Measurements from ENCODE around the gene SCAF4.
"Not testable (repeated sequence)": the region's sequence is repeated elsewhere in the genome, so short reads cannot be mapped to it uniquely, and the experiment has no call there.

SCAF4 gene

DNA sequence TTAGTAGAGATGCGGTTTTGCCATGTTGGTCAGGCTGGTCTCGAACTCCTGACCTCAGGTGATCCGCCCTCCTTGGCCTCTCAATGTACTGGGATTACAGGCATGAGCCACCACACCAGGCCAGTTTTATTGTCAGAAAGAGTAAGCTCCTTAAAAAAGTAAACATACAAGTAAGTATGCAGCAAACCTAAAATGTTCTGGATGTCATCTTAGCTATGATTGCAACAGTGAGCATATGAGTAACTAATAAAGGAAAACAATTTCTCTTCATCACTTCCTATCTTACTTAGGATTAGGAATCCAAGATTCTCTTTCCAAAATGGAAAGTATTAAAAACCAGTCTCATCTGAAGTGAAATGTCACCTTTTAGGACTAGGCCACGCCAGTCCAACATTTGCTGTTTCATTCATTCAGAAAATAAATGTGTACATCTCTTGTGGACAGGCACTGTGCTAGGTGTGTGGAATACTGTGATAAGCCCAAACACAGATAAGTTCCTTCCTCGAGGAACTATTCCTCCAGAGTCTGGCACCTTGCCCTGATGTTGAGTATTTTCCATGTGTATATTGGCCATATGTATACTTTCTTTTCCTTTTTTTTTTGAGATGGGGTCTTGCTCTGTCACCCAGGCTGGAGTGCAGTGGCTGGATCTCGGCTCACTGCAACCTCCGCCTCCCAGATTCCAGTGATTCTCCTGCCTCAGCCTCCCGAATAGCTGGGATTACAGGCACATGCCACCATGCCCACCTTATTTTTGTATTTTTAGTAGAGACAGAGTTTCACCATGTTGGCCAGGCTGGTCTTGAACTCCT lies 5.9 kb upstream of the SCAF4 start:
- not testable (repeated sequence) for DNase-seq

DNA sequence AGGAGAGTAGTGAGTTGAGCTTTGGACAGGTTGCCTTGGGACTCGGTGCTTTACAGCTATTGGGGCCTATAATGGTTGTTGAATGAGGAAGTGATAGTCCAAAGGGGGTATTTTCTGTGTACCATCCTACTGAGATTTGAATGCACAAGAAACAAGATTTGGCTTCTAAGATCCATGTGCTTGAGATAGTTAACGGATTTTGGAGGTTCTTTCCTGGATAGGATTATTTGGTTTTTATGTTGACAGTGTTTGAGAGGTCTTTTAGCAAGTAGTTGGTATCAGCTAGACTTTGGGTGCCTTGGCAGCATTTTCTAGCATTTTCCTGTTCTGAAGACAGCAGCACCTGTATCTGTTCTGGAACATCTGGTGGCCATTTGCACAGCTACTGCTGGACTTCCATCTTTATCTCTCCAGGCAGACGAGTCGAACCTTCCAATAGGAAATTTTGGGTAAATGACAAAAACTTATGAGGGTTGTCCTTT lies 3.6 kb upstream of the SCAF4 start:
- no peak for DNase-seq

- no peak for DNase-seq
Measured at GRCh38 chr21:31733551-31734149, 1.7 kb upstream of the SCAF4 start.

DNA sequence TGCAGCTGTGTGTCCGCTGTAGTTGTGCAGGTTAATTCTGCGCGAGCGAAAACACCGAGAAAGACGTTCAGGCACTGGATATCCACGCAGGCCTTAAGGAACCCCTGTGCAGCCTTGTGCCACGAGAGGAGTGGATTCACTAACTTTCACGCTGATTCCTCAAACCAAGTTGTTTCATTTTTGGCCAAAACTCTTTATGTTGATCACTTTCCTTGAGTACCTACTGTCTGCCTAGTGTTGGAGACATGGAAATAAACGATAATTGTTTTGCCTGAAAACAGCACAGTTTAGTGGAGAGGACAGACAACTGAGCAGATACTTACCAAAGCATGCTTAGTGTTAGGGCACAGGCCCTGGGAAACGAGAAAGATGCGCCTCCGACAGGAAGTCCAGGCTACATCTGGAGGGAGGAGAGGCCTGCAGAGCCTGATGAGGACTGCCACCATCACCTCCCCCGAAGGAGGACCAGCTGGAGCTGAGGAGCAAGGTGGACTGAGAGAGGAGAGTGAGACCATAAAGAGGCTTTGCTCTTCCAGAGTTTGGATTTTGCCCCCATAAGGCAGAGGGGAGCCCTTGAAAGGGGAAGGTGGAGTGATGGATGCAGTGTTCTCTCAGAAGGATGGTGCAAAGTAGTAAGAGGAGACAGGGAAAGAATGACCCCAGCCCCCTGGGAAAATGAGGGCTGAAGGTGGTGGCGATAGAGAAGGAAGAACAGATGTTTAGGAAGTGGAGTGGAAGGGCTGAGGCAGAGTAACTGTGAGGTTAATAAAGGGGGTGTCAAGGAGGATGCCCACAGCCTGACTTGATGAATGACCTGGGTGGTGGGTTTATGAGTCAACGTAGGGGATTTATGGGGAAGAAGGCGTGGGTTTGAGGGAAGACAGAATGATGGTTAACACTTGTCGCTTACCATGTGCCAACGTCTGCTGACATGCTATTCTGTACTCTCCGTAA lies 956 bp upstream of the SCAF4 start:
- peak; percentile 12 for DNase-seq

- no peak for DNase-seq
Measured at GRCh38 chr21:31731056-31731856, 662 bp downstream of the SCAF4 start.

GRCh38 chr21:31730712-31731055 lies 1.2 kb downstream of the SCAF4 start:
- DNase-seq, result no peak

GRCh38 chr21:31729622-31730343 lies 2.1 kb downstream of the SCAF4 start:
- no peak for DNase-seq

GRCh38 chr21:31728952-31729351 lies 3.0 kb downstream of the SCAF4 start:
- DNase-seq, result no peak

DNA sequence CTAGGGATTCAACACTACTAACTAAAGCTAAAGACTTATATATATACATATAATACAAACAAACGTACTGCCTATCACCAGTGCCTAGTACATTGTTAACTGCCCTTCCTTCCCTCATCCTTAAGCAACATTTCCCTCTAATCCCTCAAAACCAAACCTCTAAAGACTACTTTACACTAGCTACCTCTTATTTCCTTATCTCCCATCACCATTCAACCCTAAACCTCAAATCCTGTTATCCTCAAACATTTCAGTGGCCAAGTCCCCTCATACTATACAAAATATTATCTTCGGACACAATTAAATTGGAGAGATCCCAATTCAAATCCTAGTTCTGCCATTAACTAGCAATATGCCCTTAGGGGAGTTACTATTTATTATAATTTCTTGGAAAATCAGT lies 3.7 kb downstream of the SCAF4 start:
- DNase-seq, result no peak

DNA sequence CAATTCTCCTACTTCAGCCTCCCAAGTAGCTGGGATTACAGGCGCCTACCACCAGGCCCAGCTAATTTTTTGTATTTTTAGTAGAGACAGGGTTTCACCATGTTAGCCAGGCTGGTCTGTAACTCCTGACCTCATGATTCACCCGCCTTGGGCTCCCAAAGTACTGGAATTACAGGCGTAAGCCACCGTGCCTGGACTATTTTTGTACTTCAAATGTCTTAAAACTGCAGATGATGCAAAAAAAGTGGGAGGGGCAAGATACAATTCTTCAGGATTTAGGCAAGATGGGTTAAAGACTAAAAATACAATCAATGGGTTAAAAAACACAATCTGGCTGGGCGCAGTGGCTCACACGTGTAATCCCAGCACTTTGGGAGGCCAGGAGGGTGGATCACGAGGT lies 4.7 kb downstream of the SCAF4 start:
- no peak for DNase-seq

GRCh38 chr21:31726407-31726806 lies 5.5 kb downstream of the SCAF4 start:
- no peak for DNase-seq

- DNase-seq, result no peak
Measured at GRCh38 chr21:31725202-31725839, 6.6 kb downstream of the SCAF4 start.

- DNase-seq, result no peak
Measured at GRCh38 chr21:31724552-31724951, 7.4 kb downstream of the SCAF4 start.

DNA sequence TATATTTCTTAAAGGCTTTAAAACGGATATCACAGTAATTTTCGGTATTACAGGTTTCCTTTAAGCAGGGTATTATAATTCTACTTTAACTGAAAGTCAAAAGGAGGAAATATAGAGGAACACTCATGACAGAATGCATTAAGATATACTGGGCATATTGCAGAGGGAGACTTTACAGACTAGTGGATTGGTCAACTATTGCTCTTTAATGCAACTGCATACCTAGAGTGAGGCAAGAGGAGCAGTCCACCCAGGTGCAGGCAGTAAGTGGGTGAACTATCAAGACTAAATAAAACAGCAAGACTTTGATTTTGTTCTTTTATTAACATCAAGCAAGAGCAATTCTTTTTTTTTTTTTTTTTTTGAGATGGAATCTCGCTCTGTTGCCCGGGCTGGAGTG lies 10.5 kb downstream of the SCAF4 start:
- DNase-seq, result no peak

- DNase-seq, result no peak
Measured at GRCh38 chr21:31720739-31721138, 11.2 kb downstream of the SCAF4 start.

DNA sequence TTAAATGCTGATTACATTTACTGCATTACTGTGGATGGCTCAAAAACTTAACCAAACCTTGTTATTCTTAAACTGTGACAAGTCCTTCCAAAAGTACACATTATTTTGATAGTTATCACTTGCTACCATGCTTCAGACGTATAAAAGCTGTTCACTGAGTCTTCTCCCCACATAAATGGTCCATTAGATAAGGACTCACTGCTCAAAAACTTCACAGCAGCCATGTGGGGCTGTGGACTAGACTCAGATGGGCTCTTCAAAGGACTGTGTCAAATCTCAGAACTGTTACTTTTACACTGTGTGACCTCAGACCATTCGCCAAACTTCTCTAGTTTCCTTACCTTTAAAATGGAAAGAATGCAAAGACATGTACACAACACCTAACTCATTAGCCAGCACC lies 11.6 kb downstream of the SCAF4 start:
- no peak for DNase-seq

- DNase-seq, result no peak
Measured at GRCh38 chr21:31716106-31716505, 15.8 kb downstream of the SCAF4 start.

- no peak for DNase-seq
Measured at GRCh38 chr21:31714741-31715365, 17.1 kb downstream of the SCAF4 start.

GRCh38 chr21:31713973-31714740 lies 17.8 kb downstream of the SCAF4 start:
- DNase-seq, result no peak

DNA sequence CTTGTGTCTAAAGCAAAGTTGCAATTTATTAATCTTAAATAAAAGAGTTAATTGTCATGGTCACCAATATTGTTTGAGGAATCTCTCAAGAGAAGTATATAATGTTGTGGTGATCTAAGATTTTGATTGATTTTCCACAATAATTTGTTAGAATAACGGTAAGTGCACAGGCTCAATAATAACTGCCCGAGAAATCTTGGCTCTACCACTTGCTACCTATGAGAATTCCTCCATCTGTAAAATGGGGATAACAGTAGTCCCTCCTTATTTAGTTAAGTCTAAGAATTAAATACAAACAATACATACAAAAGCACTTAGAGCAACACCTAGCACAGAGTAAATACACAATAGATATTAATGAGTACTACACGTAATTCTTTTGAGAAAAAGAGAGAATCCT lies 18.8 kb downstream of the SCAF4 start:
- no peak for DNase-seq

Data from DMS153 (cell line).